ENCODE measurements around the gene KLHL22. TPM values are rescaled to one million over a fixed set of nuclear protein-coding genes. Genes with fewer than 3 reads are reported as not detected.
A peak's percentile ranks its signal among the peaks of the same experiment; 100 is the strongest.
"Not testable (repeated sequence)": the region's sequence is repeated elsewhere in the genome, so short reads cannot be mapped to it uniquely, and the experiment has no call there.

The KLHL22 gene
- 27.7 TPM for polyA plus RNA-seq (2013, experiment 1 of 4)
- polyA plus RNA-seq (2013, experiment 2 of 4), result 25.6 TPM
- polyA plus RNA-seq (2013, experiment 3 of 4), result 15.7 TPM
- polyA plus RNA-seq (2013, experiment 4 of 4), result 20.9 TPM

- Histone ChIP-seq H3K9me3 (ENCODE audit: control insufficient read depth, low read length) (no peaks in the 10 kb centered on the region), H3K36me3 (ENCODE audit: control insufficient read depth, insufficient read depth, low read length) (no peaks in the 10 kb centered on the region), H3K4me1 (ENCODE audit: control insufficient read depth, insufficient read depth, low read length) (peaks cover 5% of the 10 kb centered on the region), H3K27me3 (ENCODE audit: control insufficient read depth, insufficient read depth, low read length, poor library complexity, severe bottlenecking) (peaks cover 15% of the 10 kb centered on the region), H3K4me3 (ENCODE audit: insufficient read depth, low read depth, low read length) (peak within 1 kb of the TSS; percentile 77), H3K27ac (ENCODE audit: insufficient read depth, low read depth, low read length, poor library complexity, severe bottlenecking) (peak within 1 kb of the TSS; percentile 37)
- 1% methylated on average over 108 of the region's 108 CpGs for WGBS, 2 experiments
Measured at GRCh38 chr22:20494978-20495860, at the start of gene KLHL22. Gene KLHL22 (minus strand): TSS chr22:20495795. CDS start chr22:20489211, 6,584 bp downstream.

GRCh38 chr22:20545318-20545634, 49.7 kb upstream of the KLHL22 start:
- peaks cover 23% of the 10 kb centered on the region for H3K4me1 ChIP-seq (ENCODE audit: control insufficient read depth, insufficient read depth, low read length)
- H3K36me3 ChIP-seq (ENCODE audit: control insufficient read depth, insufficient read depth, low read length); H3K4me3 ChIP-seq (ENCODE audit: insufficient read depth, low read depth, low read length); H3K27ac ChIP-seq (ENCODE audit: insufficient read depth, low read depth, low read length, poor library complexity, severe bottlenecking); H3K27me3 ChIP-seq (ENCODE audit: control insufficient read depth, insufficient read depth, low read length, poor library complexity, severe bottlenecking); H3K9me3 ChIP-seq (ENCODE audit: control insufficient read depth, low read length): not testable (repeated sequence)
- 100% methylated on average over 3 of the region's 3 CpGs for WGBS, 2 experiments

- Histone ChIP-seq H3K9me3 (ENCODE audit: control insufficient read depth, low read length) (no peaks in the 10 kb centered on the region), H3K27me3 (ENCODE audit: control insufficient read depth, insufficient read depth, low read length, poor library complexity, severe bottlenecking) (no peaks in the 10 kb centered on the region), H3K27ac (ENCODE audit: insufficient read depth, low read depth, low read length, poor library complexity, severe bottlenecking) (no peak overlapping the region), H3K4me3 (ENCODE audit: insufficient read depth, low read depth, low read length) (no peak overlapping the region), H3K36me3 (ENCODE audit: control insufficient read depth, insufficient read depth, low read length) (peaks cover 6% of the 10 kb centered on the region), H3K4me1 (ENCODE audit: control insufficient read depth, insufficient read depth, low read length) (peaks cover 8% of the 10 kb centered on the region)
Measured at GRCh38 chr22:20542736-20543135, 47.1 kb upstream of the KLHL22 start.

- peaks cover 6% of the 10 kb centered on the region for H3K36me3 ChIP-seq (ENCODE audit: control insufficient read depth, insufficient read depth, low read length)
- no peak overlapping the region for H3K27ac ChIP-seq (ENCODE audit: insufficient read depth, low read depth, low read length, poor library complexity, severe bottlenecking)
Measured at GRCh38 chr22:20542055-20542454, 46.5 kb upstream of the KLHL22 start.

GRCh38 chr22:20538875-20539274, 43.3 kb upstream of the KLHL22 start:
- not testable (repeated sequence) for H3K27me3 ChIP-seq (ENCODE audit: control insufficient read depth, insufficient read depth, low read length, poor library complexity, severe bottlenecking); H3K9me3 ChIP-seq (ENCODE audit: control insufficient read depth, low read length); H3K36me3 ChIP-seq (ENCODE audit: control insufficient read depth, insufficient read depth, low read length); H3K27ac ChIP-seq (ENCODE audit: insufficient read depth, low read depth, low read length, poor library complexity, severe bottlenecking); H3K4me1 ChIP-seq (ENCODE audit: control insufficient read depth, insufficient read depth, low read length); H3K4me3 ChIP-seq (ENCODE audit: insufficient read depth, low read depth, low read length)
- WGBS, 2 experiments, result 90 to 91% methylated on average over 8 of the region's 8 CpGs

More at GRCh38 chr22:20542055-20542454, 46.5 kb upstream of the KLHL22 start:
- Histone ChIP-seq H3K27me3 (ENCODE audit: control insufficient read depth, insufficient read depth, low read length, poor library complexity, severe bottlenecking) (no peaks in the 10 kb centered on the region), H3K9me3 (ENCODE audit: control insufficient read depth, low read length) (no peaks in the 10 kb centered on the region), H3K4me1 (ENCODE audit: control insufficient read depth, insufficient read depth, low read length) (peaks cover 8% of the 10 kb centered on the region), H3K4me3 (ENCODE audit: insufficient read depth, low read depth, low read length) (no peak overlapping the region)
- 90 to 95% methylated on average over 1 to 3 of the region's 3 CpGs for WGBS, 2 experiments

GRCh38 chr22:20537983-20538382, 42.4 kb upstream of the KLHL22 start:
- H3K4me3 ChIP-seq (ENCODE audit: insufficient read depth, low read depth, low read length), result no peak overlapping the region
- H3K27me3 ChIP-seq (ENCODE audit: control insufficient read depth, insufficient read depth, low read length, poor library complexity, severe bottlenecking), result no peaks in the 10 kb centered on the region
- WGBS, 2 experiments, result 92 to 96% methylated on average over 7 of the region's 7 CpGs
- peaks cover 9% of the 10 kb centered on the region for H3K4me1 ChIP-seq (ENCODE audit: control insufficient read depth, insufficient read depth, low read length)
- peaks cover 4% of the 10 kb centered on the region for H3K36me3 ChIP-seq (ENCODE audit: control insufficient read depth, insufficient read depth, low read length)
- no peak overlapping the region for H3K27ac ChIP-seq (ENCODE audit: insufficient read depth, low read depth, low read length, poor library complexity, severe bottlenecking)
- no peaks in the 10 kb centered on the region for H3K9me3 ChIP-seq (ENCODE audit: control insufficient read depth, low read length)

- peaks cover 4% of the 10 kb centered on the region for H3K36me3 ChIP-seq (ENCODE audit: control insufficient read depth, insufficient read depth, low read length)
- no peaks in the 10 kb centered on the region for H3K9me3 ChIP-seq (ENCODE audit: control insufficient read depth, low read length)
- H3K27me3 ChIP-seq (ENCODE audit: control insufficient read depth, insufficient read depth, low read length, poor library complexity, severe bottlenecking), result no peaks in the 10 kb centered on the region
- H3K4me3 ChIP-seq (ENCODE audit: insufficient read depth, low read depth, low read length), result no peak overlapping the region
- peaks cover 16% of the 10 kb centered on the region for H3K4me1 ChIP-seq (ENCODE audit: control insufficient read depth, insufficient read depth, low read length)
- H3K27ac ChIP-seq (ENCODE audit: insufficient read depth, low read depth, low read length, poor library complexity, severe bottlenecking), result no peak overlapping the region
- 99 to 100% methylated on average over 3 of the region's 3 CpGs for WGBS, 2 experiments
Measured at GRCh38 chr22:20537325-20537756, 41.7 kb upstream of the KLHL22 start.

- no peaks in the 10 kb centered on the region for H3K27me3 ChIP-seq (ENCODE audit: control insufficient read depth, insufficient read depth, low read length, poor library complexity, severe bottlenecking)
- H3K36me3 ChIP-seq (ENCODE audit: control insufficient read depth, insufficient read depth, low read length), result peaks cover 4% of the 10 kb centered on the region
- H3K4me3 ChIP-seq (ENCODE audit: insufficient read depth, low read depth, low read length), result no peak overlapping the region
- 94% methylated on average over 12 of the region's 12 CpGs for WGBS, 2 experiments
- H3K27ac ChIP-seq (ENCODE audit: insufficient read depth, low read depth, low read length, poor library complexity, severe bottlenecking), result no peak overlapping the region
- H3K4me1 ChIP-seq (ENCODE audit: control insufficient read depth, insufficient read depth, low read length), result peaks cover 22% of the 10 kb centered on the region
- H3K9me3 ChIP-seq (ENCODE audit: control insufficient read depth, low read length), result no peaks in the 10 kb centered on the region
Measured at GRCh38 chr22:20536590-20537324, 41.2 kb upstream of the KLHL22 start.

GRCh38 chr22:20533879-20534265, 38.3 kb upstream of the KLHL22 start:
- no peak overlapping the region for H3K27ac ChIP-seq (ENCODE audit: insufficient read depth, low read depth, low read length, poor library complexity, severe bottlenecking)
- 85 to 87% methylated on average over 3 of the region's 3 CpGs for WGBS, 2 experiments
- peaks cover 34% of the 10 kb centered on the region for H3K4me1 ChIP-seq (ENCODE audit: control insufficient read depth, insufficient read depth, low read length)
- no peaks in the 10 kb centered on the region for H3K9me3 ChIP-seq (ENCODE audit: control insufficient read depth, low read length)
- peaks cover 4% of the 10 kb centered on the region for H3K36me3 ChIP-seq (ENCODE audit: control insufficient read depth, insufficient read depth, low read length)
- H3K27me3 ChIP-seq (ENCODE audit: control insufficient read depth, insufficient read depth, low read length, poor library complexity, severe bottlenecking), result no peaks in the 10 kb centered on the region
- H3K4me3 ChIP-seq (ENCODE audit: insufficient read depth, low read depth, low read length), result no peak overlapping the region

Data from ectodermal cell (in vitro differentiated cells).